ENCODE data around the gene HMGB2. TPM values are rescaled to one million over a fixed set of nuclear protein-coding genes. Genes with fewer than 3 reads are reported as not detected.

Gene HMGB2
- total and polyA plus RNA-seq, 2 of the 8 experiments (the other 6 are each of a cell fraction or from before 2014, with no cell fraction given) = 54.7 to 218 TPM

GRCh38 chr4:173328236-173328901 is 5.8 kb downstream of the HMGB2 start:
- Histone ChIP-seq H2BK120ac (replicated peaks; ENCODE audit: low read depth, low read length) (no peak overlapping the region), H3K9me3 (ENCODE audit: insufficient read depth in 2 of 2, low read depth in 1 of 2, low read length in 1 of 2) (no peaks in the 10 kb centered on the region), H3K79me1 (ENCODE audit: low read depth, low read length) (no peaks in the 10 kb centered on the region), H3K27me3 (replicated peaks in 1 of 4; ENCODE audit: control insufficient read depth in 3 of 4, extremely low read depth in 1 of 4, insufficient read depth in 3 of 4, low read length in 3 of 4) (no peaks in the 10 kb centered on the region), H3K36me3 (ENCODE audit: control insufficient read depth in 2 of 4, insufficient read depth in 4 of 4, low read length in 3 of 4) (peaks cover 6 to 75% (median 27%) of the 10 kb centered on the region in 4 experiments), H3K79me2 (ENCODE audit: control insufficient read depth in 1 of 2, insufficient read depth in 2 of 2, low read length in 2 of 2) (peaks cover 0 to 17% of the 10 kb centered on the region in 2 experiments; a peak in 3 of 4 replicates), H3K27ac (ENCODE audit: low read depth, low read length) (no peak overlapping the region), H2BK12ac (ENCODE audit: low read depth, low read length) (no peak overlapping the region), H3K14ac (ENCODE audit: insufficient read length) (no peak overlapping the region), H2BK5ac (ENCODE audit: low read depth, low read length) (no peak overlapping the region), H2BK20ac (ENCODE audit: low read length) (no peak overlapping the region), H2AK5ac (ENCODE audit: low read depth, low read length) (no peak overlapping the region), H4K8ac (ENCODE audit: extremely low read depth, insufficient read depth, low read length) (no peak overlapping the region), H3K4ac (replicated peaks; ENCODE audit: insufficient read length, low read depth, low read length) (no peak overlapping the region), H4K5ac (ENCODE audit: insufficient read length, low read depth, low read length) (no peak overlapping the region), H4K20me1 (replicated peaks in 1 of 2; ENCODE audit: control insufficient read depth in 1 of 2, insufficient read depth in 2 of 2, low read length in 2 of 2) (peaks cover 2 to 3% of the 10 kb centered on the region in 2 experiments), H3K4me3 (ENCODE audit: extremely low read depth in 1 of 4, insufficient read depth in 2 of 4, low read depth in 3 of 4, low read length in 4 of 4) (no peak overlapping the region), H3K23me2 (ENCODE audit: low read depth, low read length) (no peaks in the 10 kb centered on the region; the same call in 1 of the 2 replicates), H3K4me2 (ENCODE audit: insufficient read depth in 1 of 2, low read depth in 2 of 2, low read length in 2 of 2) (no peak overlapping the region), H3K18ac (ENCODE audit: extremely low read depth, low read length) (no peak overlapping the region), H2AFZ (ENCODE audit: low read length) (no peak overlapping the region), H4K91ac (replicated peaks; ENCODE audit: insufficient read length, low read length) (no peak overlapping the region), H3K23ac (ENCODE audit: insufficient read length) (no peak overlapping the region), H3K9ac (replicated peaks in 1 of 4; ENCODE audit: extremely low read depth in 1 of 4, low read depth in 3 of 4, low read length in 3 of 4) (no peak overlapping the region), H2BK15ac (ENCODE audit: low read length) (no peak overlapping the region), H3K56ac (replicated peaks; ENCODE audit: insufficient read length, low read depth, low read length) (no peak overlapping the region), H3K4me1 (replicated peaks in 1 of 4; ENCODE audit: control insufficient read depth in 3 of 4, insufficient read depth in 4 of 4, low read length in 3 of 4) (peaks cover 0 to 3% (median 1%) of the 10 kb centered on the region in 4 experiments; a peak in 3 of 7 replicates)
- TF ChIP-seq ATF3 (IDR thresholded peaks at IDR 0.05; ENCODE audit: insufficient read depth, low read depth, low read length) (no peak), POLR2AphosphoS5 (IDR thresholded peaks at IDR 0.05; ENCODE audit: low read depth, low read length) (peak; percentile 22; the same call in 1 of the 2 replicates)
- no peak for DNase-seq (ENCODE audit: low read depth in 1 of 2, low spot score in 2 of 2)
- CTCF ChIA-PET (ENCODE audit: partially characterized antibody) = interaction anchor here (0.8 to 1.3 kb wide), 7 partner anchors 9 to 315 kb away, joined by 3 to 4 read pairs (median 3); no protein-coding TSS in a partner anchor
- FAIRE-seq = no peak
- WGBS, 2 experiments (ENCODE audit: extremely low coverage in 1 of 2, insufficient coverage in 1 of 2, insufficient read length in 1 of 2, insufficient replicate concordance in 2 of 2, low coverage in 1 of 2, low lambda C conversion rate in 2 of 2, missing lambda C conversion rate in 1 of 2) = 93% methylated on average over 5 of the region's 5 CpGs; no CpG with 5 or more reads in 1 of the 2 experiments
- POLR2A ChIA-PET (ENCODE audit: partially characterized antibody) = interaction anchor here (1.3 to 8.0 kb wide), 3 partner anchors 11 to 163 kb away, joined by 4 to 123 read pairs (median 11); partner anchors contain the start of gene SAP30
